Measurements from ENCODE around the gene CPNE1. TPM values are rescaled to one million over a fixed set of nuclear protein-coding genes. Genes with fewer than 3 reads are reported as not detected.

The CPNE1 gene
- total RNA-seq: 93.1 and 95.8 TPM in 2 replicates

GRCh38 chr20:35664466-35665206 lies at the start of gene CPNE1, which contains the start of gene RBM12:
Gene CPNE1, minus strand, starts transcription at chr20:35664900. Its CDS starts 31,977 bp downstream, at chr20:35632923.
Gene RBM12, minus strand, starts transcription at chr20:35664900. Its CDS starts 9,578 bp downstream, at chr20:35655322.

GRCh38 chr20:35699127-35699956 lies 34.6 kb upstream of the CPNE1 start, which contains the start of the genes NFS1 and ROMO1:
Gene NFS1, minus strand, starts transcription at chr20:35699352. Its CDS starts 64 bp downstream, at chr20:35699288.
Gene ROMO1, plus strand, starts transcription at chr20:35699405. Its CDS starts 228 bp downstream, at chr20:35699633.

GRCh38 chr20:35615667-35616464 lies 48.8 kb downstream of the CPNE1 start, which contains the start of gene SPAG4:
Gene SPAG4, plus strand, starts transcription at chr20:35615829. Its CDS starts 175 bp downstream, at chr20:35616004.

Other genes starting within 250 kb of the CPNE1 start
- gene GDF5, start 226.7 kb downstream of the CPNE1 start, total RNA-seq: 5.1 and 6.0 TPM in 2 replicates
- gene CEP250, start 209.3 kb downstream of the CPNE1 start, total RNA-seq: 51.2 and 62.8 TPM in 2 replicates
- not detected in 2 replicates for gene C20orf173, start 135.2 kb downstream of the CPNE1 start, total RNA-seq
- 286 and 388 TPM in 2 replicates for gene ERGIC3, start 122.8 kb downstream of the CPNE1 start, total RNA-seq
- 6.0 and 12.7 TPM in 2 replicates for gene SPAG4, start 49.1 kb downstream of the CPNE1 start, total RNA-seq
- 35.9 and 49.8 TPM in 2 replicates for gene RBM12, start within 50 bp of the CPNE1 start, total RNA-seq
- gene NFS1, start 34.5 kb upstream of the CPNE1 start, total RNA-seq: 20.4 and 28.0 TPM in 2 replicates
- 162 and 235 TPM in 2 replicates for gene ROMO1, start 34.5 kb upstream of the CPNE1 start, total RNA-seq
- 366 and 378 TPM in 2 replicates for gene RBM39, start 77.4 kb upstream of the CPNE1 start, total RNA-seq
- gene PHF20, start 107.1 kb upstream of the CPNE1 start, total RNA-seq: 26.2 and 29.2 TPM in 2 replicates

Data from uterine smooth muscle cell (primary cell).